ENCODE data around the gene TM9SF3.
"Not testable (repeated sequence)": the region's sequence is repeated elsewhere in the genome, so short reads cannot be mapped to it uniquely, and the experiment has no call there.

The TM9SF3 gene

GRCh38 chr10:96598846-96599245, 12.0 kb upstream of the TM9SF3 start:
- DNase-seq, result no peak

GRCh38 chr10:96596422-96597407, 9.9 kb upstream of the TM9SF3 start:
- no peak for DNase-seq

- no peak for DNase-seq
Measured at GRCh38 chr10:96595741-96596140, 8.9 kb upstream of the TM9SF3 start.

GRCh38 chr10:96591946-96592345, 5.1 kb upstream of the TM9SF3 start:
- no peak for DNase-seq

GRCh38 chr10:96588616-96589419, 2.0 kb upstream of the TM9SF3 start:
- peak; percentile 19 for DNase-seq

- DNase-seq, result no peak
Measured at GRCh38 chr10:96588060-96588554, 1.3 kb upstream of the TM9SF3 start.

GRCh38 chr10:96587264-96588059, 650 bp upstream of the TM9SF3 start:
- DNase-seq, result peak; percentile 73

- DNase-seq, result peak; percentile 29
Measured at GRCh38 chr10:96585736-96586418, 935 bp downstream of the TM9SF3 start.

GRCh38 chr10:96584474-96584873, 2.3 kb downstream of the TM9SF3 start:
- no peak for DNase-seq

GRCh38 chr10:96584035-96584434, 2.8 kb downstream of the TM9SF3 start:
- DNase-seq, result no peak

GRCh38 chr10:96579133-96579532, 7.7 kb downstream of the TM9SF3 start:
- no peak for DNase-seq

GRCh38 chr10:96578633-96579032, 8.2 kb downstream of the TM9SF3 start:
- DNase-seq, result no peak

GRCh38 chr10:96578022-96578421, 8.8 kb downstream of the TM9SF3 start:
- no peak for DNase-seq

GRCh38 chr10:96577069-96577468, 9.7 kb downstream of the TM9SF3 start:
- no peak for DNase-seq

GRCh38 chr10:96576277-96576980, 10.4 kb downstream of the TM9SF3 start:
- no peak for DNase-seq

GRCh38 chr10:96574564-96574963, 12.2 kb downstream of the TM9SF3 start:
- DNase-seq, result not testable (repeated sequence)

GRCh38 chr10:96573036-96573435, 13.8 kb downstream of the TM9SF3 start:
- DNase-seq, result no peak

- no peak for DNase-seq
Measured at GRCh38 chr10:96570983-96571964, 15.5 kb downstream of the TM9SF3 start.

- DNase-seq, result no peak
Measured at GRCh38 chr10:96570511-96570910, 16.3 kb downstream of the TM9SF3 start.

- no peak for DNase-seq
Measured at GRCh38 chr10:96568402-96568801, 18.4 kb downstream of the TM9SF3 start.

Measured in CD4-positive, alpha-beta T cell treated with Interleukin-17A for 4 hours (primary cell).